Astrocyte of the cerebellum (primary cell): ENCODE data around the gene PRSS33.

ENCODE experiments used
- DNase-seq: peaks from one replicate; pipeline ENCODE4 v3.0.0-alpha.2; 2011; ENCODE audit warnings: low read depth
- H3K4me3 ChIP-seq: 2 replicates; pipeline ENCODE4 v1.5.1; 2011; ENCODE audit warnings: mild to moderate bottlenecking, low read depth, low read length, moderate library complexity
- in situ Hi-C: cut with HindIII; loops from 2 replicates; pipeline ENCODE4 v1.10.0; 2017; ENCODE audit warnings: low sequenced_read_pairs
- TF ChIP-seq, protein P1 (sequence below): IDR thresholded peaks from 2 replicates; pipeline ENCODE4 v1.5.1; 2012; ENCODE audit warnings: low read length, low read depth, moderate library complexity, mild to moderate bottlenecking; ENCODE audit errors: missing control alignments

The PRSS33 gene

GRCh38 chr16:2830355-2830695 lies 43.0 kb upstream of the PRSS33 start:
- H3K4me3 ChIP-seq = no peak overlapping the region
- in situ Hi-C loops = no loop called here
- no peak for DNase-seq
- TF ChIP-seq, protein P1, sequence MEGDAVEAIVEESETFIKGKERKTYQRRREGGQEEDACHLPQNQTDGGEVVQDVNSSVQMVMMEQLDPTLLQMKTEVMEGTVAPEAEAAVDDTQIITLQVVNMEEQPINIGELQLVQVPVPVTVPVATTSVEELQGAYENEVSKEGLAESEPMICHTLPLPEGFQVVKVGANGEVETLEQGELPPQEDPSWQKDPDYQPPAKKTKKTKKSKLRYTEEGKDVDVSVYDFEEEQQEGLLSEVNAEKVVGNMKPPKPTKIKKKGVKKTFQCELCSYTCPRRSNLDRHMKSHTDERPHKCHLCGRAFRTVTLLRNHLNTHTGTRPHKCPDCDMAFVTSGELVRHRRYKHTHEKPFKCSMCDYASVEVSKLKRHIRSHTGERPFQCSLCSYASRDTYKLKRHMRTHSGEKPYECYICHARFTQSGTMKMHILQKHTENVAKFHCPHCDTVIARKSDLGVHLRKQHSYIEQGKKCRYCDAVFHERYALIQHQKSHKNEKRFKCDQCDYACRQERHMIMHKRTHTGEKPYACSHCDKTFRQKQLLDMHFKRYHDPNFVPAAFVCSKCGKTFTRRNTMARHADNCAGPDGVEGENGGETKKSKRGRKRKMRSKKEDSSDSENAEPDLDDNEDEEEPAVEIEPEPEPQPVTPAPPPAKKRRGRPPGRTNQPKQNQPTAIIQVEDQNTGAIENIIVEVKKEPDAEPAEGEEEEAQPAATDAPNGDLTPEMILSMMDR = no peak

- DNase-seq = no peak
- no peak within 1 kb of the TSS for H3K4me3 ChIP-seq
- TF ChIP-seq, protein P1 = no peak
- in situ Hi-C loops = no loop called here
Observed at GRCh38 chr16:2829501-2830354, 42.4 kb upstream of the PRSS33 start, which contains the start of gene ZG16B. Gene ZG16B (plus strand): TSS chr16:2830303. CDS start chr16:2830442, 139 bp downstream.

- TF ChIP-seq, protein P1 = no peak
- DNase-seq = no peak
- no peak overlapping the region for H3K4me3 ChIP-seq
- in situ Hi-C loops = no loop called here
Observed at GRCh38 chr16:2828876-2829430, 41.6 kb upstream of the PRSS33 start.

DNA sequence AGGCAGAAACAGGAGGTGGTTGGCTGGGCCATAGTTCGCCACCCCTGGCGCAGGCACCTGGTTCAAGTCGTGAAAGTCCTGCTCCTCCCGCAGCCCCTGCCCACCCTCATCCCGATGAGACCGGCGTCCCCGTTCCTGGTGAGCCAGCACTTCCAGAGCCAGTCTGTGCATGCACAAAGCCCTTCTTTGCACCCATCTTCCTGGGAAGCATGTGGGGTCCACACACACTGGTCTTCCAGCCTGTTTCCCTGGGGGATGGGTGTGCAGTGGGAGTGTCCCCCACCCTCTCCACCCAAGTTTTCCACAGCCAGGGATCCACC lies 41.1 kb upstream of the PRSS33 start:
- TF ChIP-seq, protein P1 = no peak
- DNase-seq = no peak
- in situ Hi-C loops = no loop called here
- no peak overlapping the region for H3K4me3 ChIP-seq

DNA sequence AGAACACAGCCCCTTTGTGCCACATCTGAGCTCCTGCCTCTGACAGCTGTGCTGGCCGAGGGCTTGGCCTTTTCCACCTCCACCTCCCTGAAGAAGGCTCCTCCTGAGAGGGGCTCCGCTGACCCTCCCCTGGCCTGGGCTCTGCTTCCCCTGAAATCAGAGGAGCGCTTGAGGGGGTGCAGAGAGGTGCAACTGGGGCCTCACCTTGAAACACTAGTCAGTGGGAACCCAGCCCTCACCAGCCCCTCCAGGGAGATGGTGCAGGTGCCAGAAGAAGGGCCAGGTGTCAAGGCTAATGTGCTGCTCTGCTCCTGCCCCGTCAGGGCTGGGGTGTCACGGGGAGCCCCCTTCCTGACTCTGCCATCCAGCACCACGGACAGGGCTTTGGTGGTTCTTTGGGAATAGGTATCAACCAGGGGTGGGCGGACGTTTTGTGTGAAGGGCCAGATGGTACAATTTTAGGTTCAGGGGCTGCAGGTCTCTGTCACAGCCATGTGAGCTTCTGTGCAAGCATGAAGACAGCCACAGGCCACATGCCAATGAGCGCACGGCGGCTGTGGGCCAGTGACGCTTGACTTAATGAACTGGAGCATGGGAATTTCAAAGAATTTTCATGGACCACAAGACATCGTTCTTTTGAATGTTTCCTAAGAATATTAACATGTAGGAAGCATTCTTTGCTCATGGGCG lies 40.6 kb upstream of the PRSS33 start:
- no peak for DNase-seq
- in situ Hi-C loops = no loop called here
- no peak overlapping the region for H3K4me3 ChIP-seq
- TF ChIP-seq, protein P1 = no peak

GRCh38 chr16:2827374-2827791 lies 40.0 kb upstream of the PRSS33 start:
- TF ChIP-seq, protein P1 = no peak
- no peak overlapping the region for H3K4me3 ChIP-seq
- in situ Hi-C loops = no loop called here
- no peak for DNase-seq
